Prostate gland (tissue), 2 donors: ENCODE measurements around the gene ARHGDIG. TPM values are rescaled to one million over a fixed set of nuclear protein-coding genes. Genes with fewer than 3 reads are reported as not detected.

Source experiments
- DNase-seq: peaks from one replicate; pipeline ENCODE4 v3.0.0-alpha.2; 2019; ENCODE audit warnings: low spot score
- H3K27ac ChIP-seq, 2 donors: fragments of 200-600 bp; sonication (generic); 2 replicates each; pipeline ENCODE4 v1.5.1; 2017 to 2019
- H3K27me3 ChIP-seq: fragments of 200-600 bp; sonication (generic); replicated peaks from 2 replicates; pipeline ENCODE4 v1.5.1; 2019; ENCODE audit not compliant: insufficient read depth
- H3K36me3 ChIP-seq, 2 donors: fragments of 200-600 bp; sonication (generic); 1 replicate in 1 of 2; 2 replicates in 1 of 2; pipeline versions ENCODE4 v1.5.1 to v1.8.1; 2017 to 2019
- H3K4me1 ChIP-seq: fragments of 200-600 bp; sonication (generic); replicated peaks from 2 replicates; pipeline ENCODE4 v1.5.1; 2019
- H3K4me3 ChIP-seq, 2 donors: fragments of 200-600 bp; sonication (generic); 2 replicates each; pipeline ENCODE4 v1.5.1; 2017 to 2019
- H3K9me3 ChIP-seq: fragments of 200-600 bp; sonication (generic); 2 replicates; pipeline ENCODE4 v1.5.1; 2017
- POLR2A ChIP-seq: fragments of 450-650 bp; IDR thresholded peaks from one replicate; pipeline ENCODE4 v1.6.1; 2016; ENCODE audit warnings: antibody characterized with exemption, mild to moderate bottlenecking
- POLR2AphosphoS5 ChIP-seq: sonication (generic); formaldehyde crosslinking; IDR thresholded peaks from one replicate; pipeline ENCODE4 v1.6.1; 2017; ENCODE audit warnings: antibody characterized with exemption
- WGBS: methylation state at CpG from one replicate; pipeline ENCODE4 v1.1.5; 2018; 5-methylcytosine and 5-hydroxymethylcytosine counted together
- intact Hi-C: fragments of 100-400 bp; cut with DNase I; formaldehyde crosslinking; loops from one replicate; pipeline ENCODE4 v1.14.2; 2022
- total RNA-seq, 2 donors: library from RNA; depleted of rRNA; stranded (reverse); fragments of >200 nt; gene quantifications; one replicate each; pipeline ENCODE4 v1.1.0, GENCODE V29; 2016
- TF ChIP-seq, protein P1 (sequence below), 4 experiments: fragments of 200-600 bp in 2 of 4; fragments of 450-650 bp in 2 of 4; sonication (generic) in 2 of 4; IDR thresholded peaks; 1 replicate in 3 of 4; 2 replicates in 1 of 4; pipeline ENCODE4 v1.5.1; 2016 to 2019; ENCODE audit warnings: antibody characterized with exemption in 4 of 4, mild to moderate bottlenecking in 2 of 4, moderate library complexity in 2 of 4

ARHGDIG gene
- total RNA-seq, 2 donors from 2014 or later, result 0.41 to 7.0 TPM

DNA sequence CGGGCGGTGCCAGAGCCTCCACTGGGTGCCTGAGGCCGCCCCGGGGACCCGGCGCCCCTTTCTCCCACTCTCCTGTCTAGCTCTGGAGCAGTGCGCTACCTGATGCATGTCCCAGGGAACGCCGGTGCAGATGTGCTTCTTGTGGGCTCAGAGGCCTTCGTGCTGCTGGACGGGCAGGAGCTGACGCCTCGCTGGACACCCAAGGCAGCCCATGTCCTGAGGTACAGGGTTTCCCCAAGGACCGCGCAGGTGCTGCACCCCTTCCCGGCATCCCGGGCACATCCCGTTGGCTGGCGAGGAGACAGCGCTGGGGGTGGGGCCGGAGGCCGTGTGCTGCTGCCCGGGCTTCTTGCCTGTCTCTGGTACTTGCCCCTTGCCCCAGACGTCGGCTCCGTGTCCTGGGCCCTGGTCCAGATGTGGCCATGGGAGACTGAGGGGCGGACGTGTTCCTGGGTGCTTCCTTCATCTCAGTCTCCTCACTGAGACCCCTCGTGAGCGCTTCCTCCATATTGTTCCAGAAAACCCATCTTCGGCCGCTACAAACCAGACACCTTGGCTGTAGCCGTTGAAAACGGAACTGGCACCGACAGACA, 17.1 kb upstream of the ARHGDIG start:
- Histone ChIP-seq H3K4me1 (no peaks in the 10 kb centered on the region), H3K4me3 (no peak overlapping the region), H3K9me3 (no peaks in the 10 kb centered on the region), H3K27me3 (no peaks in the 10 kb centered on the region), H3K36me3 (peaks cover 10 to 17% of the 10 kb centered on the region in 2 donors), H3K27ac (no peak overlapping the region)
- DNase-seq, result no peak
- TF ChIP-seq POLR2A (no peak), POLR2AphosphoS5 (no peak)
- TF ChIP-seq, protein P1, sequence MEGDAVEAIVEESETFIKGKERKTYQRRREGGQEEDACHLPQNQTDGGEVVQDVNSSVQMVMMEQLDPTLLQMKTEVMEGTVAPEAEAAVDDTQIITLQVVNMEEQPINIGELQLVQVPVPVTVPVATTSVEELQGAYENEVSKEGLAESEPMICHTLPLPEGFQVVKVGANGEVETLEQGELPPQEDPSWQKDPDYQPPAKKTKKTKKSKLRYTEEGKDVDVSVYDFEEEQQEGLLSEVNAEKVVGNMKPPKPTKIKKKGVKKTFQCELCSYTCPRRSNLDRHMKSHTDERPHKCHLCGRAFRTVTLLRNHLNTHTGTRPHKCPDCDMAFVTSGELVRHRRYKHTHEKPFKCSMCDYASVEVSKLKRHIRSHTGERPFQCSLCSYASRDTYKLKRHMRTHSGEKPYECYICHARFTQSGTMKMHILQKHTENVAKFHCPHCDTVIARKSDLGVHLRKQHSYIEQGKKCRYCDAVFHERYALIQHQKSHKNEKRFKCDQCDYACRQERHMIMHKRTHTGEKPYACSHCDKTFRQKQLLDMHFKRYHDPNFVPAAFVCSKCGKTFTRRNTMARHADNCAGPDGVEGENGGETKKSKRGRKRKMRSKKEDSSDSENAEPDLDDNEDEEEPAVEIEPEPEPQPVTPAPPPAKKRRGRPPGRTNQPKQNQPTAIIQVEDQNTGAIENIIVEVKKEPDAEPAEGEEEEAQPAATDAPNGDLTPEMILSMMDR (IDR thresholded peaks at IDR 0.05), result no peak
- intact Hi-C loops, result no loop called here
- 93% methylated on average over 33 of the region's 35 CpGs for WGBS

DNA sequence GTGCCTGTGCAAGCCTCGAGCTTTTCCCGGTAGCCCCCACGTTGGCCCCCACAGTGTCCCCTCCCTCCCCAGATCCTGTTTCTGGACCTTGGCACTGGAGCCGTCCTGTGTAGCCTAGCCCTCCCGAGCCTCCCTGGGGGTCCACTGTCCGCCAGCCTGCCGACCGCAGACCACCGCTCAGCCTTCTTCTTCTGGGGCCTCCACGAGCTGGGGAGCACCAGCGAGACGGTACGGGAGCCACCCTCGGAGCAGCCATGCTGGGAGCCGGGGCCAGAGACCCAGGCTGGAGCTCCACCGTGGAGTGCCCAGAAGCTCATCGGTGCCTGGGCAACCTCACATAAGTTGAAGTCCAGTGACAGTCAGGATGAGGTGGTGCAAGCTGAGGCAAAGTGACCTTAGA, 16.4 kb upstream of the ARHGDIG start:
- Histone ChIP-seq H3K36me3 (peaks cover 10 to 17% of the 10 kb centered on the region in 2 donors), H3K27ac (no peak overlapping the region), H3K4me1 (no peaks in the 10 kb centered on the region), H3K27me3 (no peaks in the 10 kb centered on the region), H3K4me3 (no peak overlapping the region), H3K9me3 (no peaks in the 10 kb centered on the region)
- intact Hi-C loops, result no loop called here
- no peak for TF ChIP-seq POLR2AphosphoS5
- TF ChIP-seq POLR2A, result no peak
- TF ChIP-seq, protein P1 (IDR thresholded peaks at IDR 0.05), result no peak
- DNase-seq, result no peak
- WGBS, result 90% methylated on average over 15 of the region's 17 CpGs

DNA sequence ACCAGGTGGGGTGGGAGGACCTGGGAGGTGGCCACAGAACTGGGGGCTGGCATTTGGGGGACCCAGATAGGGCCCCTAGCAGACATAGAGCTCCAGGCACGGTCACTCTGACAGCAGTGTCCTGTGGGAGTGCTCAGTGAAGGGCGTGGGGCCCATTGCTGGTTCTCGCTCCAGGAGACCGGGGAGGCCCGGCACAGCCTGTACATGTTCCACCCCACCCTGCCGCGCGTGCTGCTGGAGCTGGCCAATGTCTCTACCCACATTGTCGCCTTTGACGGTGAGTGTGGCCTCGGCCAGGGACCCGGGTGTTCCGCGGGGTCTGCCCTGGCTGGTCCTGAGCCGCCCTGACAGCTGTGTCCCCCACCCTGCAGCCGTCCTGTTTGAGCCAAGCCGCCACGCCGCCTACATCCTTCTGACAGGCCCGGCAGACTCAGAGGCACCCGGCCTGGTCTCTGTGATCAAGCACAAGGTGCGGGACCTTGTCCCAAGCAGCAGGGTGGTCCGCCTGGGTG, 15.9 kb upstream of the ARHGDIG start:
- TF ChIP-seq, protein P1 (IDR thresholded peaks at IDR 0.05), result no peak
- TF ChIP-seq POLR2A (no peak), POLR2AphosphoS5 (no peak)
- Histone ChIP-seq H3K4me3 (no peak overlapping the region), H3K27me3 (no peaks in the 10 kb centered on the region), H3K27ac (no peak overlapping the region), H3K9me3 (no peaks in the 10 kb centered on the region), H3K36me3 (peaks cover 10 to 17% of the 10 kb centered on the region in 2 donors), H3K4me1 (no peaks in the 10 kb centered on the region)
- DNase-seq, result no peak
- 92% methylated on average over 22 of the region's 23 CpGs for WGBS
- intact Hi-C loops, result no loop called here

DNA sequence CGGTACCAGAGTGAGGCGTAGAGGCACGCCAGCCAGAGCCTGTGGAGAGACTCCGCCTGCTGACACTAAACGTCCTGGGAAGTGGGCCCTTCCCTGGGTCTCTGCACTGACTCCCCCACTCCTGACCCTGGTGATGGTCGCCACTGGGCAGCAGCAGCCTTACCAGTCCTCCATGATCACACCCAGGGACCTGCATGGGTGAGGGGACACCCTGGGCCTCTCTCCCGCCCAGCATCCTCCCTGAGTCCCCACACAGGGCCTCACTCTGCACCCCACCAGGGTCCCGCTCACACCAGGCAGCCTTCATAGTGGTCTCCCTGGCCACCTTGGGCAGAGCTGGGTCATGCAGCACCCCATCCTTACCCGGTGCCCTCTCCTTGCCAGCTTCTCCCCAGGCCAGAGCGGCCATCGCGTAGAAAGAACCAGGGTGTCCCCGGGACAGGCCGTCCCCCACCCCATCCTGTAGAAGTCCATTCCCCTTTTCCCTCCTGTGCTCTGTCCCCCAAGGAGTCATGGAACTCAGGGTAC, 15.3 kb upstream of the ARHGDIG start:
- Histone ChIP-seq H3K27me3 (no peaks in the 10 kb centered on the region), H3K27ac (no peak overlapping the region), H3K36me3 (peaks cover 5 to 17% of the 10 kb centered on the region in 2 donors), H3K4me3 (no peak overlapping the region), H3K9me3 (no peaks in the 10 kb centered on the region), H3K4me1 (no peaks in the 10 kb centered on the region)
- WGBS, result 86% methylated on average over 14 of the region's 14 CpGs
- TF ChIP-seq POLR2A (no peak), POLR2AphosphoS5 (no peak)
- TF ChIP-seq, protein P1 (IDR thresholded peaks at IDR 0.05), result no peak
- intact Hi-C loops, result no loop called here
- DNase-seq, result no peak

DNA sequence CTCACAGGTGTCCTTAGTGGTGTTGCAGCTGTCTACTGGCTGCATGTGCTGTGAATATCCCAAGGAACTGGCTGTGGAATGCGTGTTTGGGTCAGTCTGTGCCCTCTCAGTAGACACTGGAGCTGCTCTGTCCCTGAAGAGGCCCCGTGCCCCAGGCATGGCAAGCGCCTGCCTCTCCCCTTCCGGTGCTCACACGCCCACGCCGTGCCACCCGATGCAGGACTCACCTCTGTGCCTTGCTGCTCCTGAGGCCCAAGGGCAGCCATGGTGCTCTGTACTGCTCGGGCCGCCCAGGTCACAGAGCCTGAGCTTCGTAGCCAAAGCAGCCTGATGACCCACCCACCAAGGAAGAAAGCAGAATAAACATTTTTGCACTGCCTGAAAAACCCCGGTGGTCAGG, 14.7 kb upstream of the ARHGDIG start:
- H3K27me3 ChIP-seq, result no peaks in the 10 kb centered on the region
- DNase-seq, result no peak
- intact Hi-C loops, result no loop called here
- 66% methylated on average over 12 of the region's 12 CpGs for WGBS
- no peaks in the 10 kb centered on the region for H3K9me3 ChIP-seq
- H3K4me3 ChIP-seq, result no peak overlapping the region
- TF ChIP-seq, protein P1 (IDR thresholded peaks at IDR 0.05), result no peak
- TF ChIP-seq POLR2A, result no peak
- no peak for TF ChIP-seq POLR2AphosphoS5
- peaks cover 0 to 17% of the 10 kb centered on the region in 2 donors for H3K36me3 ChIP-seq
- H3K4me1 ChIP-seq, result no peaks in the 10 kb centered on the region
- no peak overlapping the region for H3K27ac ChIP-seq
